Neutrophil (primary cell): Measurements from ENCODE around the gene PCNT.

Source experiments
- H3K27ac ChIP-seq: fragments of 200-600 bp; sonication (generic); 2 replicates; pipeline ENCODE4 v1.5.1; 2016; ENCODE audit warnings: mild to moderate bottlenecking, moderate library complexity
- H3K27me3 ChIP-seq: fragments of 200-600 bp; sonication (generic); 2 replicates; pipeline ENCODE4 v1.6.0; 2016; ENCODE audit warnings: mild to moderate bottlenecking
- H3K36me3 ChIP-seq: fragments of 200-600 bp; sonication (generic); 2 replicates; pipeline ENCODE4 v1.5.1; 2017
- H3K4me1 ChIP-seq, 2 experiments: fragments of 200-600 bp in 1 of 2; sonication (generic) in 1 of 2; 1 replicate in 1 of 2; 2 replicates in 1 of 2; pipeline versions ENCODE4 v1.5.1 to v1.6.1; 2013 to 2016; ENCODE audit warnings: low read depth in 1 of 2, low read length in 1 of 2, mild to moderate bottlenecking in 1 of 2, moderate library complexity in 1 of 2; ENCODE audit not compliant: control insufficient read depth in 1 of 2, insufficient read depth in 1 of 2
- H3K4me3 ChIP-seq, 2 experiments: fragments of 200-600 bp in 1 of 2; sonication (generic) in 1 of 2; 1 replicate in 1 of 2; 2 replicates in 1 of 2; pipeline ENCODE4 v1.5.1; 2013 to 2016; ENCODE audit warnings: low read depth in 1 of 2, low read length in 1 of 2, mild to moderate bottlenecking in 1 of 2, moderate library complexity in 1 of 2
- H3K9me3 ChIP-seq: fragments of 200-600 bp; sonication (generic); 2 replicates; pipeline ENCODE4 v1.5.1; 2016
- CTCF ChIP-seq: fragments of 200-600 bp; sonication (generic); IDR thresholded peaks from 2 replicates; pipeline ENCODE4 v1.5.1; 2016; ENCODE audit warnings: antibody characterized with exemption

The PCNT gene

GRCh38 chr21:46350571-46350970 is 26.6 kb downstream of the PCNT start:
- H3K27ac ChIP-seq: no peak overlapping the region
- H3K4me1 ChIP-seq: no peaks in the 10 kb centered on the region
- H3K36me3 ChIP-seq: peaks cover 100% of the 10 kb centered on the region
- no peak for TF ChIP-seq CTCF
- H3K27me3 ChIP-seq: no peaks in the 10 kb centered on the region
- no peak overlapping the region for H3K4me3 ChIP-seq
- no peaks in the 10 kb centered on the region for H3K9me3 ChIP-seq

- H3K4me1 ChIP-seq: no peaks in the 10 kb centered on the region
- H3K27me3 ChIP-seq: no peaks in the 10 kb centered on the region
- TF ChIP-seq CTCF: no peak
- H3K9me3 ChIP-seq: no peaks in the 10 kb centered on the region
- no peak overlapping the region for H3K27ac ChIP-seq
- peaks cover 100% of the 10 kb centered on the region for H3K36me3 ChIP-seq
- no peak overlapping the region for H3K4me3 ChIP-seq
Observed at GRCh38 chr21:46350981-46351380, 27.0 kb downstream of the PCNT start.

- Histone ChIP-seq H3K27me3 (no peaks in the 10 kb centered on the region), H3K27ac (no peak overlapping the region), H3K4me3 (no peak overlapping the region), H3K4me1 (no peaks in the 10 kb centered on the region), H3K36me3 (peaks cover 100% of the 10 kb centered on the region), H3K9me3 (no peaks in the 10 kb centered on the region)
- no peak for TF ChIP-seq CTCF
Observed at GRCh38 chr21:46351476-46352163, 27.7 kb downstream of the PCNT start.

- TF ChIP-seq CTCF: no peak
- peaks cover 100% of the 10 kb centered on the region for H3K36me3 ChIP-seq
Observed at GRCh38 chr21:46352164-46352515, 28.2 kb downstream of the PCNT start.

GRCh38 chr21:46352913-46353312 is 29.0 kb downstream of the PCNT start:
- no peak for TF ChIP-seq CTCF
- H3K4me3 ChIP-seq: no peak overlapping the region
- H3K27ac ChIP-seq: no peak overlapping the region
- H3K36me3 ChIP-seq: peaks cover 100% of the 10 kb centered on the region
- no peaks in the 10 kb centered on the region for H3K9me3 ChIP-seq
- no peaks in the 10 kb centered on the region for H3K27me3 ChIP-seq
- H3K4me1 ChIP-seq: no peaks in the 10 kb centered on the region

More at GRCh38 chr21:46352164-46352515, 28.2 kb downstream of the PCNT start:
- Histone ChIP-seq H3K27ac (no peak overlapping the region), H3K9me3 (no peaks in the 10 kb centered on the region), H3K4me3 (no peak overlapping the region), H3K4me1 (no peaks in the 10 kb centered on the region), H3K27me3 (no peaks in the 10 kb centered on the region)

GRCh38 chr21:46354046-46354445 is 30.1 kb downstream of the PCNT start:
- no peaks in the 10 kb centered on the region for H3K9me3 ChIP-seq
- H3K36me3 ChIP-seq: peaks cover 93% of the 10 kb centered on the region
- H3K27ac ChIP-seq: no peak overlapping the region
- H3K27me3 ChIP-seq: no peaks in the 10 kb centered on the region
- TF ChIP-seq CTCF: no peak
- no peaks in the 10 kb centered on the region for H3K4me1 ChIP-seq
- H3K4me3 ChIP-seq: no peak overlapping the region
